ENCODE measurements around the gene DNAH3.

DNA sequence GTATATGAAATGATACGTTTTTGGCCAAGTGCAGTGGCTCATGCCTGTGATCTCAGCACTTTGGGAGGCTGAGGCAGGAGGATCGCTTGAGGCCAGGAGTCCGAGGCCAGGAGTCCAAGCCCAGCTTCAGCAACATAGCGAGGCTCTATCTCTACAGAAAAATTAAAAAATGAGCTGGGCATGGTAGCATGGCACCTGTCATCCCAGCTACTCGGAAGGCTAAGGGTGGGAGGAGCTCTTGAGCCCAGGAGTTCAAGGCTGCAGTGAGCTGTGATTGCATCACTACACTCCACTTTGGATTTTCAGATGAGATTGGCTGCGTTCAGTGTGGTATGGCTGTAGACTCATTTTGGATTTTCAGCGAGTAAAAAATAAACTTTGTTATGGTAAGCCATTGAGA lies 112.4 kb downstream of the DNAH3 start:
- no peak for TF ChIP-seq POLR2AphosphoS5 (IDR thresholded peaks at IDR 0.05; ENCODE audit: borderline replicate concordance, low read depth, low read length)
- TF ChIP-seq EZH2 (IDR thresholded peaks at IDR 0.05): no peak

Measured in SK-N-MC (cell line).